Right kidney (tissue), 1 donor: ENCODE measurements around the gene MRPL51.
A peak's percentile ranks its signal among the peaks of the same experiment; 100 is the strongest.

Source experiments
- DNase-seq: peaks from one replicate; pipeline ENCODE4 v3.0.0-alpha.2; 2016

Gene MRPL51

GRCh38 chr12:6462234-6462995 lies 30.6 kb downstream of the MRPL51 start:
- no peak for DNase-seq

- DNase-seq = no peak
Observed at GRCh38 chr12:6461401-6462233, 31.4 kb downstream of the MRPL51 start.

- no peak for DNase-seq
Observed at GRCh38 chr12:6460751-6461371, 32.2 kb downstream of the MRPL51 start.

- DNase-seq = no peak
Observed at GRCh38 chr12:6459004-6459337, 34.1 kb downstream of the MRPL51 start.

DNA sequence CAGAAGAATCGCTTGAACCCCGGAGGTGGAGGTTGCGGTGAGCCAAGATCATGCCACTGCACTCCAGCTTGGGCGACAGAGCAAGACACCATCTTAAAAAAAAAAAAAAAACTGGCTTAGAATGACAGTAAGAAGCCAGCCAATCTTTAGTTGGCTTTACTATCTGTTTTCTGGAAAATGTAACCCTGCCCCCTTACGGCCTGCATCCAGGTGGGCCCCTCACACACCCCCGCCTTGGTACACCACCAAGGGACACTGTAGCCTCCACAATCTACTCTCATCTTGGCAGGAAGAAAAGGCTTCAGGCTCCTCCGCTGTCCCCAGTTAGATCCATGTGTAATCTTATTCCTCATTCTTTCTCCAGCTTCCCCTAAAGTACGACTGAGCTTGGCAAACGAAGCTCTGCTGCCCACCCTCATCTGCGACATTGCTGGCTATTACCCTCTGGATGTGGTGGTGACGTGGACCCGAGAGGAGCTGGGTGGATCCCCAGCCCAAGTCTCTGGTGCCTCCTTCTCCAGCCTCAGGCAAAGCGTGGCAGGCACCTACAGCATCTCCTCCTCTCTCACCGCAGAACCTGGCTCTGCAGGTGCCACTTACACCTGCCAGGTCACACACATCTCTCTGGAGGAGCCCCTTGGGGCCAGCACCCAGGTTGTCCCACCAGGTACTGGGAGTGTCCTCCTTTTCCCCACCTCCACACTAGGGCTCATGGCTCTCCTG lies 34.6 kb downstream of the MRPL51 start:
- no peak for DNase-seq

GRCh38 chr12:6457220-6457945 lies 35.7 kb downstream of the MRPL51 start:
- DNase-seq = no peak

DNA sequence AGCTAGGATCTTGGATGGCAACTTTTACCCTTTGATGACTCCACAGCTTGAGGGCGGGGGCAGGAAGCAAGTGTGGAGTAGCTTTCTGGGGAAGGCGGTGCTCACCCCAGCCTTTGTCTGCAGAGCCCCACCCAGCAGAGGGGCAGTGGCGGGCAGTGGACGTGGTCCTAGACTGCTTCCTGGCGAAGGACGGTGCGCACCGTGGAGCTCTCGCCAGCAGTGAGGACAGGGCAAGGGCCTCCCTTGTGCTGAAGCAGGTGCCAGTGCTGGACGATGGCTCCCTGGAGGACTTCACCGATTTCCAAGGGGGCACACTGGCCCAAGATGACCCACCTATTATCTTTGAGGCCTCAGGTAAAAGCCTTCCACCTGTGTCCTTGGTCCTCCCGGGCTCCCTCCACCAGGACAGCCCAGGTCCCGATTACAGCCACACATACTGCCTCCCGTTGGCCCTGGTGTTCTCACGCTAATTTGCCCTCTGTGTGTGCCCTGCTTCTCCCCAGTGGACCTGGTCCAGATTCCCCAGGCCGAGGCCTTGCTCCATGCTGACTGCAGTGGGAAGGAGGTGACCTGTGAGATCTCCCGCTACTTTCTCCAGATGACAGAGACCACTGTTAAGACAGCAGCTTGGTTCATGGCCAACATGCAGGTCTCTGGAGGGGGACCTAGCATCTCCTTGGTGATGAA lies 40.0 kb downstream of the MRPL51 start:
- no peak for DNase-seq

- peak; percentile 74 for DNase-seq
Observed at GRCh38 chr12:6452245-6452943, 40.7 kb downstream of the MRPL51 start.

GRCh38 chr12:6451348-6452244 lies 41.5 kb downstream of the MRPL51 start, which contains the start of gene TAPBPL:
Gene TAPBPL (plus strand): TSS chr12:6452042. CDS start chr12:6452249, 207 bp downstream.
- DNase-seq = peak; percentile 90

GRCh38 chr12:6450869-6451347 lies 42.2 kb downstream of the MRPL51 start:
- no peak for DNase-seq

- peak; percentile 33 for DNase-seq
Observed at GRCh38 chr12:6450091-6450868, 42.8 kb downstream of the MRPL51 start.

DNA sequence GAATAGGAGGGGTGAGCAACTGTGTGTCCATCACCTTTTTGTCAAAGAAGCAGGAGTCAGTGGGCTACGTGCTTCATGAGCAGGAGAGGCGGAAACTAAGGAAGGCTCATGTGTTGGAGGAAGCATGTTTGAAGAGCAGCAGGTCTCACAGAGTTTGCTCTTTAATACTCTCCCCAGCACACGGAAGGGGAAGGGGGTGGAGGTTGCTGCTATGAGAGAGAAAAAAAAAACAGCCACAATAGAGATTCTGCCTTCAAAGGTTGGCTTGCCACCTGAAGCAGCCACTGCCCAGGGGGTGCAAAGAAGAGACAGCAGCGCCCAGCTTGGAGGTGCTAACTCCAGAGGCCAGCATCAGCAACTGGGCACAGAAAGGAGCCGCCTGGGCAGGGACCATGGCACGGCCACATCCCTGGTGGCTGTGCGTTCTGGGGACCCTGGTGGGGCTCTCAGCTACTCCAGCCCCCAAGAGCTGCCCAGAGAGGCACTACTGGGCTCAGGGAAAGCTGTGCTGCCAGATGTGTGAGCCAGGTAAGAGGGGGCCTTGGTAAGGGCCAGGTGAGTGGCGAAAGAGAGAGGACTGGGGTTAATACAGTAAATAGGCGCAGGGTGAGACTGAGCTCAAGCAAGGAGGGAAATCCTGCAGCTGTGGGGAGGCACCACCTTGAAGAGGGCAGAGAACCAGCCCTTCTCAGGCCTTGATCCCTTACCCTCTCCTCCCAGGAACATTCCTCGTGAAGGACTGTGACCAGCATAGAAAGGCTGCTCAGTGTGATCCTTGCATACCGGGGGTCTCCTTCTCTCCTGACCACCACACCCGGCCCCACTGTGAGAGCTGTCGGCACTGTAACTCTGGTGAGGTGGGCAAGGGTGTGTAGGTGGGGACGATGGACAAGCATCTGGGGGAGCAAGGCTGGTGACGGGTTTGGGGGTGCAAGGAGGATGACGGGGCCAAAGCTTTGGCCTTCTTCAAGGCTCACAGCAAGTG lies 48.1 kb downstream of the MRPL51 start, which contains the start of gene CD27:
Gene CD27, plus strand, starts transcription at position 252 of the 985 bp plus-strand sequence. Its CDS starts 141 bp downstream, at position 393.
- DNase-seq = no peak

- DNase-seq = no peak
Observed at GRCh38 chr12:6444031-6444430, 49.0 kb downstream of the MRPL51 start.

DNA sequence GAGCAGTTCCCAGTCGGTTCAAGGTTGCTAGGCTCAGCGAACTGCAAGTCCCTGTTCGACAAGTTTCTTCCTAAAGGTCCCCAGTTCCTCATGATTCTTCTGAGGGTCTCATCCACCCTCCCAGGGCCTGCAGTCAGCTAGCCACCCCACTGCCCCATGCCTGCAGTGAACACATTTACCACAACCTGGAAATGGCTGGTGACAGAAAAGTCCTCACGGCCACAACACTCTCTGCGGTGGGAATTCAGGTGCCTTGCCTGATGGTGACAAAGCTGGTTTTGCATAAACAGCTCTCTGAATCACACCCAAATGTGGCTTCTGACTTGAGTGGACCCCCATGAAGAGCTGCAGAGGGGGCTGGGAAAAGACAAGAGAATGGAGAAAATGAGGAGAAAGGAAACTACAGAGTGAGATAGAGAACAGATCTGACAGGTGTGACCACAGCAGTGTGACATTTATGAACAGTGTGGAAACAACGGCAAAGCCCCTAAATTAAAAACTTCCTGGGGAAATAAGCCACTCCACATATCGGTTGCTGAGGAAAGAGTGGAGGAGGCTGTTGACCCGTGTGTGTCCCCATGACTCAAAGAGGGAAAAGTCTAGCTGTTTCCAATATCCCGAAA lies 49.6 kb downstream of the MRPL51 start:
- no peak for DNase-seq

- DNase-seq = no peak
Observed at GRCh38 chr12:6442836-6443235, 50.2 kb downstream of the MRPL51 start.
